Ammon's horn (tissue), 1 donor: ENCODE data around the gene OTC.

Experiments
- DNase-seq: peaks from one replicate; pipeline ENCODE4 v3.0.0-alpha.2; 2016; ENCODE audit warnings: low spot score

OTC gene

DNA sequence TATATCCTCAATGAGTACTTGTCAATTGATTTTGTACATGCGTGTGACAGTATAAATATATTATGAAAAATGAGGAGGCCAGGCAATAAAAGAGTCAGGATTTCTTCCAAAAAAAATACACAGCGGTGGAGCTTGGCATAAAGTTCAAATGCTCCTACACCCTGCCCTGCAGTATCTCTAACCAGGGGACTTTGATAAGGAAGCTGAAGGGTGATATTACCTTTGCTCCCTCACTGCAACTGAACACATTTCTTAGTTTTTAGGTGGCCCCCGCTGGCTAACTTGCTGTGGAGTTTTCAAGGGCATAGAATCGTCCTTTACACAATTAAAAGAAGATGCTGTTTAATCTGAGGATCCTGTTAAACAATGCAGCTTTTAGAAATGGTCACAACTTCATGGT lies at the start of gene OTC:
OTC (plus strand) TSS at position 243 of the 400 bp plus-strand sequence; CDS start at position 336, 93 bp downstream.
- DNase-seq, result no peak

DNA sequence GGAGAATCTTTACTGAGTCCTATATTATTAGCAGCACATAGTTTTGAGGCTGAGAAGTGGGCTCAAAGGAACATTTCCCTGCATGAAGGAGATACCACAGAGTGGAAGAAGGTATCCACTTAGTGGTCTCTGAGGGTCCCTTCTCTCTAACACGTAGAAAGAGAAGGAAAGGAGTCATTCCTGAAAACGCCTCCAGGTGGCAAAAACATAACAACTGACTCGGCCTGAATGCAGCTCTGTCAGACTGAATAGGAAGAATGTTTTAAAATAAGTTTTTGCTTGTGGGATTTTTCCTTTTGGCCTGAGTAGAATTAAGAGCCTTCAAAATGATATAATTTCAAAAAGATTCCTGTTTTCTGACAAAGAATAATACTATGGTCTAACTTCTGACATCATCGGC lies 48.4 kb upstream of the OTC start:
- no peak for DNase-seq

DNA sequence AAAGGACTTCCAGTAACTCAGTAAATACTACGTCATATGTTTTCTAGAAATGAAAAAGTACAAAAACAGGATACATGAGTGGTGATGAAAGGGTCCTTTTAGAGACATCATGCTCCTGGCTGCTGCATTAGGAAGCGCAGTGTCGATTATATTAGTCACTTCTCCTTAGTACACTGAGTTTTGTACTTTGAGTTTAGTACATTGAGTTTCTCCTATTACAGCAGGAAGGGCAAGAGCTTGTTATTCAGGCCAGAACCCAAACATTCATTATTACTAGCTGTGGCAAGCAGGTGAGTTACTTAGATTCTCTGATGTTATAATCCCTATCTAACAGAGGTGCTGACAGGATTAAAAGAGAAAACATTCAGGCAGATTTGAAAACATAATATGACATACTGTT lies 46.4 kb upstream of the OTC start:
- no peak for DNase-seq

DNA sequence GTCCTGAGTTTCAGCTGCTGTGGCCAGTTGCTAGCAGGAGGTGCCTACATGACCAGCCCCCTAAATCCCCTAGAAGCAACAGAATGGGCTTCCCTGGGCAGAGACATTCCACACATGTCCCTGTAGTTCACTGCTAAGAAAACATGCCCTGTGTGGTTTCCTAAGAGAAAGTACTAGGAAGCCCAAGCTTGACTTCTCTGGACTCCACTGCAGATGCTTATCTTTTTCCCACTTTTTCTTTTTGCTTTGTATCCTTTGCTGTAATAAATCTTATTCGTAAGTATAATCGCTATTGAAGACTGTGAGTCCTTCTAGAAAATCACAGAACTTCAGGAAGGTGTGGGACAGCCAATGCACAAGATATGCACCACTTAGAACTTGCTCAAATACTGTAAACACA lies 40.7 kb upstream of the OTC start:
- DNase-seq, result no peak

DNA sequence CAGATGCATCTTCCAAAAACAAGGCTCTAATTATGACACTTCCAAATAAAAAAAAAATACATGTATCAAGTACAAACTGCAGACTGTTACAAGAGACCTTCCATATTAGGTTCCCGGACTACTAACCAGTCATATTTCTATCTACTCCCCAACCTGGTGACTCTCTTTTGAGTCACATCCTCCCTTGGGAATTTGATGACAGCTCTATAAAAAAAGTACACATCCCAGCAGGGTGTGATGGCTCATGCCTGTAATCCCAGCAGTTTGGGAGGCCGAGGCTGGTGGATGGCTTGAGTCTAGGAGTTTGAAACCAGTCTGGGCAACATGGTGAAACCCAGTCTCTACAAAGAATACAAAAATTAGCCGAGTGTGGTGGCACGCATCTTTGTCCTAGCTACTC lies 40.0 kb upstream of the OTC start:
- no peak for DNase-seq

DNA sequence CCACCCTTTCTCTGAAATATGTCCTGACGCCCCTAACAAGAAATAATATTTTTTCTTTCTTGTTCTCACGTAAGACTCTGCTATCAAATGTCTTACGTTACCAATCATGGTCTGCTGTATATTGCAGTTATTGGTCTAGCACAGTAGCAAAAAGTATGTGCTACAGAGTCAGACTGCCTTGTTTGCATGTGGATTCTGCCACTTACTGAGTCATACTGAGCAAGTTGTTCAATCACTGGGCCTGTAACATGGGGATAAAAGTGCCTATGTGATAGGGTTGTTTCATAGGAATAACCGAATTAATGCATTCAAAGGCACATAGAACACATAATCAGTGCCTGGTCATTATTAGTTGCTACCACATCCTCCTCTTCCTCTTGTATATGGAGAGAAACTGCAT lies 39.2 kb upstream of the OTC start:
- no peak for DNase-seq

DNA sequence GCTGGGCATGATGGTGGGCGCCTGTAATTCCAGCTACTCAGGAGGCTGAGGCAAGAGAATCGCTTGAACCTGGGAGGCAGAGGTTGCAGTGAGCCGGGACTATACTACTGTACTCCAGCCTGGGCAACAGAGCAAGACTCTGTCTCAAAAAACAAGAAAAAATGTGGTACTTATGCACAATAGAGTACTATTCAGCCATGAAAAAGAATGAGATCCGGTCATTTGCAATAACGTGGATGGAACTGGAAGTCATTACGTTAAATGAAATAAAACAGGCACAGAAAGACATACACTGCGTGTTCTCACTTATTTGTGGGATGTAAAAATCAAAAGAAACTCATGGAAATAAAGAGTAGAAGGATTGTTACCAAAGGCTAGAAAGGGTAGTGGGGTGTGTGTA lies 37.2 kb upstream of the OTC start:
- no peak for DNase-seq

DNA sequence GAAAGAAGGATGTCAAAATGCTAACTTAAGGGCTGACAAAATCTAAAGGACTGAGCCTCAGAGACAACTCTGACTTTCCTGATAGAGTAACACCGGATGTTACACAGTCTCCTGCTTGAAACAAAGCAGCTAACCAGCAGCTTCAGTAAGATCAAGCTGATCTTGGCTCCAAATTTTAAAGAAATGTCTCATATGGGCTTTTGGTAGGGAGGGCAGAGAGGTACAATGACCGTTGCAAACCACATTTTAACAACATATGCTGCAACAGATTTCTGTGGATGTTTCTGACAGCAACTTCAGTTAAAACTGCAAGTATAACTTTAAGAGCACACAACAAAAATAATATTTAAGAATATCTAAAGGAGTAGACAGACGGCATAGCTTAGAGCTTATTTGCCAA lies 34.2 kb upstream of the OTC start:
- DNase-seq, result no peak

DNA sequence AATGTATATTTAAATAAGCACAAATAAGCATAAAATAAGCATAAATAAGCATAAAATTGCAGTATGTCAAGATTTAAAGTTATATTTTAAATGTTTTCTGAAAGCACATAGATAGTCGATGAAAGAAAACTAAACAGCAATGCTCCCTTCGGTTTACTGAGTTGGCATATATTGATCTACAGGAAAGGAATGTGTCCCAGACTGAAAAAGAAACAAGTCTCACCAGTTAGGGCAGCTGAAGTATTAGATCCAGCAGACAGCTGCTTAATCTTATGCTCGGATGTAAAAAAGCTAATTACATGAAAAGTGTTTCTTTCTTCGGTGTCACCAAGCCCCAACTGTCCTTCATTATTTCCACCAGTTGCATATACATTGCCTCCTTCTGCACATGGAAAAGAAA lies 33.8 kb upstream of the OTC start:
- no peak for DNase-seq

DNA sequence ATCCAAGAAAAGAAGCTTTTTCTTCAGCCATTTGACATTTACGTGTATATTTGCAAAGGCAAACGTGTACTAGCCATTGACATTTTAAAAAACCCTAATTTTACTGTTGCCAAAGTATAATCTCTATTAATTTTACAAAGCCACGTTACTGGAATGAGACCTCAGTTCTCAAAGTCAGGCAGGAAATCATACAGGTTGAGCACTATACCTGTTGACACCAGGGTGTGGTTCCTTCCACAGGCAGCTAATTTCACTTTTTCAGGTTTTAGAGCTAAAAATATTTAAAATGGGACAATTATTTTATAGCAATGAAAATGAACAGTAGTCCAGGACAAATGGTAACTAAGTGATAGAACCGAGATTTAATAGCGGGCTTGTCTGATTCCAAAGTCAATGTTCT lies 31.6 kb upstream of the OTC start:
- no peak for DNase-seq

DNA sequence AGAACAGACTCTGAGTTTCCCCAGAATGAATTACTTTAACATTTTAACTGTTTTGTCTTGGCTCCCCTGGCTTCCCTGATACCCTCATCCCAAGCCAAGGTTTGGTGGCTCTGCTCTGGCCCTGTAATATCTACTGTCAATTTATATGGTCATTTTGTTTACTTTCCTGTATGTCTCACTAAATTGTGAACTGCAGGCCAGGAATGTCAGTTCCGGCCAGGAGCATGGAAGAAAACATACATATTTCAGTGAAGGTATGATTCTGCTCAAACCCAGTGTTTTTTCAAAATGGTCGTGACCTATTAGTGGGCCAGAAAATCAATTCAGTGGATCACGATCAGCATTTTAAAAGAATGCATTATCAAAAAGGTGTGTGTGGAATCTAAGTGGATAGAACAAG lies 26.3 kb upstream of the OTC start:
- DNase-seq, result no peak

DNA sequence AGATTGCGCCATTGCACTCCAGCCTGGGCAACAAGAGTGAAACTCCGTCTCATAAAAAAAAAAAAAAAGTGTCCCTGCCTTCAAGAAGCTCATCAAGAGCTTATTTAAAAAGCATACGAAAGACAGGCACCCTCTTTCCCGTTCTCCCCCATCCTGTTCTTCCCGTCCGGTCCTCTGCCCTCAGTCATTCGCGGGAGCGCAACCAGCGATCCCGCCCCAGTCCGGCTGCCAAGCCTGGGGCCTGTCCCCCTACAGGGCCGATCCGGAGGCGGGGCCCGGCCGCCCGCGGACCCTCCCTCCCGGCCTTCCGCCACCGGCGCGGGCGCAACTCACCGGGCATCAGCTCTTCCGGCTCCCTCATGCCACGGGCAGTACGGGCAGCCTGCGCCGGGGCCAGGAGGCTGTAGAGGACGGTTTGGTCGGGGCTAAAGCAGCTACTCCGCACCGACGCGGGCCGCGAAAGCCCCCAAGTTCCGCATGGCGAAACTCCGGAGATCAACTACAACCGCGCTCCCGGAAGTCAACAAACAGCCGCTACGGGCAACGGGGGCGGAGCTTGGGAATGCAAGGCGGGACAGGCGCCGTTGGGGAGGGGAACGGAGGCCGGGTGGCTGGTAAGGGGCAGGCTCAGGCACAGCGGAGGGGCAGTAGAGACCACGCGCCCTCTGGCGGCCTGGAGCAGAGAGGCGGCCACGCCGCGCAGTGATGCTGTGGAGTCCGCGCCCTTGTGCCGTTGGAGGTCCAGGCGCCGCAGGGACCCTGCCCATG lies 25.2 kb upstream of the OTC start, which contains the start of gene RPGR:
RPGR (minus strand) TSS at position 503 of the 768 bp plus-strand sequence; CDS start at position 361, 142 bp downstream.
- peak; percentile 96 for DNase-seq

DNA sequence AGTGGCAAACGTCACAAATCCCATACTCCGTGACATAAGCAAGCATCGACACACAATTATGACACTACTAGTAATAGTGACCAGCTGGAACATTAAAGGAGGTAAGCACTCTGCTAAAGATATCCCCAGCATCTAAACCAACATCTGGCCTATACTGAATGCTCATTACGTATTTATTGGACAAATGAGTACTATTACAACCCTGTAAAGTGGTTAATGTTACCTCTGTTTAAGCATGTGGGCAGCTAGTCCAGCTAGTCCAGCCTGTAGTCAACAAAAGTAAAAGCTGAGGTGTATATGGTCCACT lies 24.7 kb upstream of the OTC start:
- DNase-seq, result no peak

DNA sequence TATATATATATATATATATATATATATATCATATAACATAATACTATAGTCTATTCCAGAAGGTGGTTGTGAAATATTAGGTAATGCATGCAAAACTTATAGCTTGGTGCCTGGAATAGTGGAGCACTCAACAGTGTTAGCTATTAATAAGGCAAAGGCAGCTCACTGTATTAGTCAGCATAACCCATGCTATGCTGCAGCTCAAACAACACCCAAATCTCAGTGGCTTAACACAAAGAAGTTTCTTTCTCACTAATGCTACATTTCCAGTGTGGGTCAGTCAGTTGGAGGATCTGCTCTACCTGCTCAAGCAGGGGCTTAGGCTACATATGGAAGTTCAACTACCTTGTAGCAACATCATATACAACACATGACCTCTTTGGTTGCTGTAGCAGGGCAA lies 19.9 kb upstream of the OTC start:
- no peak for DNase-seq

DNA sequence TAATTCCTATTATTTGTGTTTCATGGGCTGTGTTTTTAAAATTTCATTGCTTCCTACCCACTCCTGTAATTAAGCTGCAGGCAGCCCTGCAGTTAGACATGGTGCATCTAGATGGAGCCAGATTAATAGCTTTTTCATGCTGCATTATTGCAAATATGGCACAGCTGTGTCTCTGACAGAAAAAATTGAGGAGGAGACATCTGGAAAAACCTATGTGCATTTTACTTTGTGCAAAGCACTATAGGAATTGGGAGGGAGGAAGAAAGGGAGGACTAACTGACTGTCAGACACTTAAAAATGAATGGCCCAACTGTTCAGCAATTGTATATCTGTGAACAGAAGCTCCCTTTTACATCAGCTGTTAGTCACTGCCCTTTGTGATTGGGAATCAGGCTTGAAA lies 17.0 kb upstream of the OTC start:
- peak; percentile 33 for DNase-seq

DNA sequence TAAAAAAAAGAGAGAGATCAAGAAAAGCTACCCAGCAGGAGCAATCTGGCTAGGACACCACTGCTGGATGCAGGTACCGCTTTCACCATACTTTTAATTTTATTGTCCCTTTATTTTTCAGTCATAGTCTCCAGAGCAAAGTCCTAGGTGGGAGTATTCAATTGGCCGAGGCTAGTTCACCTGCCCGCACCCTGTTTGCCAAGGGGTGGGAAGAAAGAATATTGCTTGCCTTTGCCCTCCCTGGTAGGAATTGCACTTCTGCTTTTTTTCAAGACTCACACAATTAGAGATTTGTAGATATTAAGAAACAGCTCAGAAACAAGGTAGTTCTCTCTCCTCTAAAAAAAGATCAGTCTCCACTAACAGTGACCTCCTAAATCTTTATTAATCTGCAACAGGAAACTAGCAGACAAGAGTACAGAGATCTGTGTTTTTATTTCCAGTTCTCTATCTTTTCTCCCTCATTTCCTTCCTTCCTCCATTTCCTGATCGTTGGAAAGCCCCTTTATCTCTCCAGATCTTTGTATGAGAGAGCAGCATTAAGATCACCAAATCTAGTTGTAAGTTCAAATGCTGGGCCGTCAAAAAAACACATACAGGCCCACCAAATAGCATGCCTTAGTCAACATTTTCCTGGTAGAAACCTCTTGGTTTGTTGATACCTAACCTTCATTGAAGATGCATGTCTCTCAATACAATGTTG lies 15.7 kb upstream of the OTC start:
- no peak for DNase-seq

DNA sequence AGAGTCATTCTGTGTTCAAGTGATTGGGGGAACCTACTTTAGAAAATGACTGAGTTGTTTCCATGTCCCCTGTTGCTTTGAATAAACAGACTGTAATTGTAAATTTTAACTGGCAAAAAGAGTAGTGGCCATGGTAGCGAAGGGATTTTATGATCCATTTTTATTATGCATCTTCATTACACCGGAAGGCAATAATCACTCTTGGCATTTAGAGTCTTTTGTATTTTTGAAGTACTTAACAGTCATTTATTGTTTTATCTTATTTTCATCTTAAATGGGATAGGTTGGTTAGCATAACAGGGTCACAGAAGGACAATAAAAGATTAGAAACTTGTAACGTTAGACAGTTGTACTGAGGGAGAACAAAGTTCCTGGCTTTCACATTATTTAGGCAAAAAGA lies 11.0 kb upstream of the OTC start:
- no peak for DNase-seq

DNA sequence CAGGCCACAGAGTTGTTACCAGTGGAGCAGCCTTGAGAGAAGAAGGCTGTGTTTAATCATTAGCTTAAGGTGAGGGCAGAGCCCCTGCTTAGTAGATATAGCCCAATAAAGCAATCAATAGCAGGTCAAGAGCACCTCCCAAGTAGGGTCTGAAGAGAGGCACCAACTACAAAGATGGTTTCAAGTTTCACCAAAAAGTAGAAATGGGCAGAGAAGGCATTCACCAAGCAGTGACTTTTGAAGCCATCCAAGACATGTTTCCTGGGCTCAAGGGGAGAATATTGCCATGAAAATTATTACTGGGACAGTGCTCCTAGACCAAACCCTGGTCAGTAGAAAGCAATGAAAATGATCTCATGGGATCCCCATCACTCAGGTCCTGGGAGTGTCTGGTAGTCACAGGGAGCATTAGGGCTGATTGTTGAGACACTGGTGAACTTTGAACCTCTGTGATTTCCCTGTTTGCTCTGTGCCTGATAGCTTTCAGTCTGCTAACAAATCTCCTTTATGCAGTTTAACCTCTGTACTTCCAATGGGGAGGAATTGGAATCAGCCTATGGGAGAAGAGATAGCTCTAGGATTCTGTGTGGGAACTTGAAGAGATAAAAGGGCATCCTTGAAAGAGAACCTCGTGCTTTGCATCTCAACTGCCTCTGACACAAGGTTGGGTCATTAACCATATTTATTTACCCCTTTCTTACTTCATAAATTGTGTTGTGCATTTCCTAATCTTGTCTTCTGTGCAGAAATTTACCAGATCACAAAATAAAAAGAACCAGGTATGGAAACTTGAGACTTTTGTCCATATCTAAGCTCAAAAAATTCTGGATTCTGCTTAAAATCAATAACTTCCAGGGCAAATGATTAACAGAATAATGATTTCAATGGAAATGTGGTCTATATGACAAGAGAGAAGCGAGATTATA lies 9.3 kb upstream of the OTC start:
- DNase-seq, result no peak

DNA sequence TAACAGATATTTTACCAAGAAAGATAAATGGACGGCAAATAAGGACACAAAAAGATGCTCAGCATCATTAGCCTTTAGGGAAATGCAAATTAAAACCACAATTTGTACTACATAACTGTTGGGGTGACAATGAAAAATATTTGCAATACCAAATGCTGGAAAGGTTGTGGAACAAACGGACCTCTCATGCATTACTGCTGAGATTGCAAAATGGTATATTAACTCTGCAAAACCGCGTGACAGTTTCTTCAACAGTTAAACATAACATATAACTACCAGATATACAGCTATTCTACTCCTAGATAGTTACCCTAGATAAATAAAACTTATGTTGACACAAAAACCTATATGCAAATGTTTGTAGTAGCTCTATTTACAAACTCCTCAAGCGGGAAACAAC lies 6.3 kb upstream of the OTC start:
- no peak for DNase-seq

DNA sequence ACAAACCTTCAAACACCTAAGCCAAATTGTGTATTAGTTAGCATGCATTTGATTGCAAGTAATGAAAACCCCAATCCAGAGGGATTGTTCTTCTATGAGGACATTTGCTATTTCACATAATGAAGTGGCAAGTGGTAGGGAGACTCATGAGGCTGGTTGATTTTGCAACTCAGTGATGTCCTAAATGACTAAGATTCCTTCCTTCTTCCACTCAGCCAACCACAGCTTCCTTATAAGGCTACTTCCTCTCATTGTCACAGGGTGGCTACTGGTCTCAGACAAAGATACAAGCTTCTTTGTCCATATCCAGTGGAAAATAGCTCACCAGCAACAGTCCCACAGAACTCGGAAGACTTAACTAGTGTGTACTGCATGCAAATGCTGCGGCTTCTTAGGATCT lies 5.3 kb upstream of the OTC start:
- DNase-seq, result peak; percentile 38

DNA sequence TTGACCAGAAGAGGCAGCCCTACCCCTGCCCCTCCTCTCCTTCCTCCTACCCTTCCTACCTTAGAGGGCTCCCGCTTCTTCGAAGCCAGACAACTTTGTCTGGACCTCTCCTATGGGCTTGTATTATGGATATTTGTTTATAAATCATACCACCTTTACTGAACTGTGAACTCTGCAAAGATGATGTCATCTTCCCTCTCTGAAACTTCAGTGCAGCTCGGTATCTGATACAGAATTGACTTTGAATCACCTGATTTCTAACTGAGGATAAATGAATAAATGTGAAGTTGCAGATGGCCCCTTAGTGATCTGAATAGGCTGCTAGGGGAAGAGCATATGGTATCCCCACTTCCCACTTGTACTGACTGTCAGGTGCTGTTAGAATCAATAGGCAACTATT lies 1.1 kb upstream of the OTC start:
- DNase-seq, result no peak

DNA sequence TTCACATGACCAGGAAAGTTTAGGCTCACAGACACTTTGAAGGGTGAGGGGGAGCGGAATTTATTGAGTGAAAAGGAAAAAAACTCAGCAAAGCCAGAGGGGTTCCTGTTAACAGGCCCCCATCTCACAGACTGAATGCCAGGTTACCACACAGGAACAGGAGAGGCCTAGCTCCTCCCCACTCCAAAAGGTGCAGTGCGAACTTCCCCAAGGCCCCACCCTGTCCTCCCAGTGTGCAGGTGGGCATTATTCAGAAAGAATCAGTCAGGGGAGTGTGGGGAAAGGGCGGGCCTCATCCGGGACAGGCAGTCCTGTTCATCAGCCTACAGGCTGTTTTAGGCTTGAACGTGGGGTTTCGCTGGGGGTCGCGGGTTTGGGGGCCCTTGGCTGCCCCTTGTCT lies 4.0 kb downstream of the OTC start:
- no peak for DNase-seq
